HepG2 (cell line): ENCODE results near the gene ARMC5. TPM values are rescaled to one million over a fixed set of nuclear protein-coding genes. Genes with fewer than 3 reads are reported as not detected.

ENCODE experiments used
- AHR ChIP-seq: IDR thresholded peaks from 2 replicates; pipeline ENCODE4 v1.6.1; 2018; ENCODE audit warnings: missing genetic modification reagents, missing compliant biosample characterization
- BCLAF1 ChIP-seq: fragments of 450-650 bp; IDR thresholded peaks from 2 replicates; pipeline ENCODE4 v1.6.1; 2017; ENCODE audit warnings: mild to moderate bottlenecking
- CBX1 ChIP-seq: IDR thresholded peaks from one replicate; pipeline ENCODE4 v1.6.1; 2016; ENCODE audit warnings: antibody characterized with exemption, low read depth
- KIAA2018 ChIP-seq: sonication (generic); formaldehyde crosslinking; IDR thresholded peaks from 2 replicates; pipeline ENCODE4 v1.5.0; 2020; ENCODE audit warnings: mild to moderate bottlenecking, missing genetic modification reagents, borderline replicate concordance
- MXI1 ChIP-seq: IDR thresholded peaks from 3 replicates; pipeline ENCODE4 v1.6.1; 2012; ENCODE audit warnings: low read depth, low read length, inconsistent platforms, borderline replicate concordance
- TCF7 ChIP-seq: sonication (generic); IDR thresholded peaks from 2 replicates; pipeline ENCODE4 v1.6.1; 2016; ENCODE audit warnings: antibody characterized with exemption, low read depth
- ZNF18 ChIP-seq: sonication (generic); formaldehyde crosslinking; IDR thresholded peaks from 2 replicates; pipeline ENCODE4 v1.8.0; 2022; ENCODE audit warnings: mild to moderate bottlenecking, missing genetic modification reagents; ENCODE audit not compliant: insufficient replicate concordance
- polyA plus RNA-seq, 8 experiments: library from polyadenylated mRNA; depleted of rRNA in 3 of 8; stranded (reverse) in 7 of 8; unstranded in 1 of 8; fragments of >200 nt; fragmentation: Illumina TruSeq in 4 of 8; extraction: Trizol in 4 of 8; gene quantifications; 2 replicates each; pipeline versions ENCODE4 v1.2.1 to v1.2.3, GENCODE V29; 2011 to 2016; ENCODE audit warnings: low read depth in 4 of 8, missing spikeins in 1 of 8, mixed read lengths in 1 of 8; ENCODE audit not compliant: insufficient read depth in 1 of 8
- total RNA-seq, 5 experiments: library from RNA; depleted of rRNA; stranded (reverse); fragments of >200 nt; fragmentation: Illumina TruSeq; extraction: Trizol; gene quantifications; 2 replicates each; pipeline ENCODE4 v1.2.3, GENCODE V29; 2016; ENCODE audit warnings: low read depth in 1 of 5

Gene ARMC5
- total and polyA plus RNA-seq, 2 of the 13 experiments (the other 11 are each of a cell fraction or from before 2014, with no cell fraction given), result 10.8 to 22.3 TPM

GRCh38 chr16:31429796-31430195, 29.5 kb upstream of the ARMC5 start (continued):
- TF ChIP-seq MXI1 (no peak), KIAA2018 (CRISPR knock-in tag) (no peak), AHR (CRISPR knock-in tag) (no peak), ZNF18 (CRISPR knock-in tag) (no peak), BCLAF1 (no peak), CBX1 (no peak), TCF7 (no peak)
